Measurements from ENCODE around the gene TANC1. TPM values are rescaled to one million over a fixed set of nuclear protein-coding genes. Genes with fewer than 3 reads are reported as not detected.

TANC1 gene
- total and polyA plus RNA-seq, 3 donors from 2014 or later, result 8.6 to 19.3 (median 16.2) TPM

- WGBS, 2 donors, result 83 to 88% methylated on average over 3 of the region's 3 CpGs
- DNase-seq, result no peak
- Histone ChIP-seq H3K27ac (no peak overlapping the region), H3K36me3 (ENCODE audit: low read depth, missing control alignments) (no peaks in the 10 kb centered on the region), H3K4me1 (no peaks in the 10 kb centered on the region), H3K9me3 (no peaks in the 10 kb centered on the region), H3K4me3 (no peak overlapping the region), H3K27me3 (no peaks in the 10 kb centered on the region)
- TF ChIP-seq, protein P1, sequence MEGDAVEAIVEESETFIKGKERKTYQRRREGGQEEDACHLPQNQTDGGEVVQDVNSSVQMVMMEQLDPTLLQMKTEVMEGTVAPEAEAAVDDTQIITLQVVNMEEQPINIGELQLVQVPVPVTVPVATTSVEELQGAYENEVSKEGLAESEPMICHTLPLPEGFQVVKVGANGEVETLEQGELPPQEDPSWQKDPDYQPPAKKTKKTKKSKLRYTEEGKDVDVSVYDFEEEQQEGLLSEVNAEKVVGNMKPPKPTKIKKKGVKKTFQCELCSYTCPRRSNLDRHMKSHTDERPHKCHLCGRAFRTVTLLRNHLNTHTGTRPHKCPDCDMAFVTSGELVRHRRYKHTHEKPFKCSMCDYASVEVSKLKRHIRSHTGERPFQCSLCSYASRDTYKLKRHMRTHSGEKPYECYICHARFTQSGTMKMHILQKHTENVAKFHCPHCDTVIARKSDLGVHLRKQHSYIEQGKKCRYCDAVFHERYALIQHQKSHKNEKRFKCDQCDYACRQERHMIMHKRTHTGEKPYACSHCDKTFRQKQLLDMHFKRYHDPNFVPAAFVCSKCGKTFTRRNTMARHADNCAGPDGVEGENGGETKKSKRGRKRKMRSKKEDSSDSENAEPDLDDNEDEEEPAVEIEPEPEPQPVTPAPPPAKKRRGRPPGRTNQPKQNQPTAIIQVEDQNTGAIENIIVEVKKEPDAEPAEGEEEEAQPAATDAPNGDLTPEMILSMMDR (IDR thresholded peaks at IDR 0.05), result no peak
- intact Hi-C loops (cut with DNase I; ENCODE audit: low total_unique reads), result no loop called here
Observed at GRCh38 chr2:159053161-159054031, 85.0 kb downstream of the TANC1 start.

DNA sequence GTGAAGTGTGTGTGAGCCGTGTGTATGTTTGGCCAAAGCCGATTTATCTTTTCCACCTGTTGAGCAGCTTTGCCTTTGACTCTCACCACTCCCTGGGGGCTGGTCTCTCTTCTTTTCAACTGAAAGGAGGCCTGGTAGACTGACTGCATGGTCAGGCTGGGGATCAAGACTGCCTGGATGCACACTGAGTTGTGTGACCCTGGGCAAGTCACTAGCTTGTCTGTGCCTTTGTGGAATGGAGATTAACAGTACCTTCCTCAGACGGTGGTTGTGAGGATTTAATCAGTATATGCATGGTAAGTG is 85.5 kb downstream of the TANC1 start:
- Histone ChIP-seq H3K36me3 (ENCODE audit: low read depth, missing control alignments) (no peaks in the 10 kb centered on the region), H3K4me3 (no peak overlapping the region), H3K27ac (no peak overlapping the region), H3K4me1 (no peaks in the 10 kb centered on the region), H3K9me3 (no peaks in the 10 kb centered on the region), H3K27me3 (no peaks in the 10 kb centered on the region)
- 81 to 91% methylated on average over 3 of the region's 3 CpGs for WGBS, 2 donors
- no peak for DNase-seq
- intact Hi-C loops (cut with DNase I; ENCODE audit: low total_unique reads), result no loop called here
- TF ChIP-seq POLR2A (IDR thresholded peaks at IDR 0.05), result no peak
- TF ChIP-seq, protein P1 (IDR thresholded peaks at IDR 0.05), result no peak

DNA sequence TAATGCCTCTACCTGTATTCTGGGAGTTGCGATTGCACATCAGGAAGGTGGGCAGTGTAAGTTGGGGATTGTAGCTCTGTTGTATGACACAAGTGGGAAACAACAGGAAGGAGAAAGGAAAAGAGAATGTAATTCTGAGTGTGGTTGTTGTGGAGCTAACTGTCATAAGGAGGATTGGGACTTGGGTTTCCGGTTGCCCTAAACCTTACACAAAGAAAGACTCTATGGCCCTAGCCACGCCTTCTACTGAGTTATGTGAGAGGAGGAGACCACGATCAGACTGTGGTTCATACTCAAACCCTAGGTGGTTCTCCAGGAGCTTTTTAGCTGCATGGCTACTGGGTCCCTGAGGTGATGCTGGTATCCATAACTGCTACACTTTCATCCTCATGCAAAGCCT is 86.5 kb downstream of the TANC1 start:
- H3K4me3 ChIP-seq, result no peak overlapping the region
- no peak overlapping the region for H3K27ac ChIP-seq
- DNase-seq, result no peak
- H3K4me1 ChIP-seq, result no peaks in the 10 kb centered on the region
- no peaks in the 10 kb centered on the region for H3K9me3 ChIP-seq
- 79 to 88% methylated on average over 4 of the region's 4 CpGs for WGBS, 2 donors
- TF ChIP-seq, protein P1 (IDR thresholded peaks at IDR 0.05), result no peak
- TF ChIP-seq POLR2A (IDR thresholded peaks at IDR 0.05), result no peak
- no peaks in the 10 kb centered on the region for H3K36me3 ChIP-seq (ENCODE audit: low read depth, missing control alignments)
- intact Hi-C loops (cut with DNase I; ENCODE audit: low total_unique reads), result no loop called here
- H3K27me3 ChIP-seq, result no peaks in the 10 kb centered on the region

DNA sequence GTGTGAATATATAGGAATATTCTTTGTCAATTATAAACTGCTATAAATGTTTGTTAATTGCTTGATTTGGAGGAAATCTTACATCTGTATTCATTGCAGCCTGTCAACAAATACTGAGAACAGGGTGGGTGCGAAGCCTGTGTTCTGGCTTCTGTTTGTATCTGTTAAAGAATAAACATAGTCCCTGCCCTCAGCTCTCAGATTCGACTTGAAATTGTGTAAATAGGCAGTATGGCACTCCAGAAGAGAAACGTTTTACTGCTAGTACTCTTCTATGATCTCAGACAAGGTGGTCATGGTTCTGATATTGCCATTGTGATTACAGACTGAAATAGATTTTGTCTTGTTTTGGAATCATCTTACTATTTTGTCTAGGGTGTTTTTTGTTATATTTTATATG is 92.1 kb downstream of the TANC1 start:
- H3K36me3 ChIP-seq (ENCODE audit: low read depth, missing control alignments), result no peaks in the 10 kb centered on the region
- no peak overlapping the region for H3K27ac ChIP-seq
- no peaks in the 10 kb centered on the region for H3K9me3 ChIP-seq
- DNase-seq, result no peak
- WGBS, 2 donors, result 73 to 82% methylated on average over 3 of the region's 3 CpGs
- H3K4me3 ChIP-seq, result no peak overlapping the region
- H3K27me3 ChIP-seq, result no peaks in the 10 kb centered on the region
- peaks cover 8% of the 10 kb centered on the region for H3K4me1 ChIP-seq
- intact Hi-C loops (cut with DNase I; ENCODE audit: low total_unique reads), result no loop called here
- no peak for TF ChIP-seq POLR2A (IDR thresholded peaks at IDR 0.05)
- TF ChIP-seq, protein P1 (IDR thresholded peaks at IDR 0.05), result no peak

DNA sequence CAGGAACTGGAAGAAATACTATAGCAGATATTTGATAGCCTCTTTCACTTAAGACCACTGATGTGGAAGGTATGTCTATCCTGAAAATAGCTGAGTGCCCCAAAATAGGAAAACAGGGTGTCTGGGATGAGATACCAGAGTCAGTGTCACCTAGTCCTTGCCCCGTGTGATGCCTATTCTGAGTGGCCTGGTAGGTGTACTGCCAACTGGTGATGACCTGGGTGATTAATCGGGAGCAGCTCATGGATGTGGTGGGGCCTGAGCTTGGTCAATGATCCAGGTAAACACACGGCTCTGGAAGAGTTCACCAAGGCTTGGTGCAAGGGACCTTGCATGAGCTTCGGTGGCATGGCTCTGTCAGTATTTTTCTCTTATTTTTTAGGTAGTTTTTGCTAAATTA is 95.2 kb downstream of the TANC1 start:
- WGBS, 2 donors, result 90 to 94% methylated on average over 4 of the region's 4 CpGs
- peaks cover 8% of the 10 kb centered on the region for H3K4me1 ChIP-seq
- no peaks in the 10 kb centered on the region for H3K27me3 ChIP-seq
- no peak overlapping the region for H3K4me3 ChIP-seq
- no peak overlapping the region for H3K27ac ChIP-seq
- no peaks in the 10 kb centered on the region for H3K36me3 ChIP-seq (ENCODE audit: low read depth, missing control alignments)
- no peak for DNase-seq
- H3K9me3 ChIP-seq, result no peaks in the 10 kb centered on the region
- intact Hi-C loops (cut with DNase I; ENCODE audit: low total_unique reads), result no loop called here
- TF ChIP-seq, protein P1 (IDR thresholded peaks at IDR 0.05), result no peak
- TF ChIP-seq POLR2A (IDR thresholded peaks at IDR 0.05), result no peak

Measured in testis (tissue), 3 donors.